IgD-negative memory B cell (primary cell): ENCODE results near the gene OMP. TPM values are rescaled to one million over a fixed set of nuclear protein-coding genes. Genes with fewer than 3 reads are reported as not detected.

Source experiments
- H3K27ac Mint-ChIP-seq, 3 donors: one replicate each; pipeline ENCODE4 v1.8.0; 2020 to 2022; ENCODE audit warnings: mild to moderate bottlenecking in 3 of 3, mixed read lengths in 3 of 3, moderate library complexity in 1 of 3
- H3K27me3 Mint-ChIP-seq: one replicate; pipeline ENCODE4 v1.8.0; 2021; ENCODE audit warnings: mixed read lengths
- H3K36me3 Mint-ChIP-seq: one replicate; pipeline ENCODE4 v1.8.0; 2020; ENCODE audit warnings: mild to moderate bottlenecking, mixed read lengths
- H3K4me1 Mint-ChIP-seq, 3 donors: one replicate each; pipeline ENCODE4 v1.8.0; 2020 to 2022; ENCODE audit warnings: mixed read lengths in 3 of 3, mild to moderate bottlenecking in 1 of 3
- H3K4me3 Mint-ChIP-seq, 4 donors: one replicate each; pipeline ENCODE4 v1.8.0; 2020 to 2022; ENCODE audit warnings: mild to moderate bottlenecking in 4 of 4, mixed read lengths in 4 of 4, moderate library complexity in 3 of 4
- H3K9me3 Mint-ChIP-seq, 3 donors: one replicate each; pipeline ENCODE4 v1.8.0; 2020 to 2021; ENCODE audit warnings: mixed read lengths in 3 of 3, mild to moderate bottlenecking in 1 of 3
- polyA plus RNA-seq: library from polyadenylated mRNA; unstranded; fragments of 300-500 nt; fragmentation: Illumina TruSeq; gene quantifications from one replicate; pipeline ENCODE4 v1.2.3, GENCODE V29; 2021

The OMP gene
- polyA plus RNA-seq, 1 donor from 2014 or later, result not detected

- no peaks in the 10 kb centered on the region for H3K36me3 Mint-ChIP-seq
- no peaks in the 10 kb centered on the region for H3K4me1 Mint-ChIP-seq
- H3K27ac Mint-ChIP-seq, result no peak overlapping the region
- no peaks in the 10 kb centered on the region for H3K9me3 Mint-ChIP-seq
- no peak overlapping the region for H3K4me3 Mint-ChIP-seq
- peaks cover 5% of the 10 kb centered on the region for H3K27me3 Mint-ChIP-seq
Observed at GRCh38 chr11:77114089-77114463, 11.4 kb downstream of the OMP start.

DNA sequence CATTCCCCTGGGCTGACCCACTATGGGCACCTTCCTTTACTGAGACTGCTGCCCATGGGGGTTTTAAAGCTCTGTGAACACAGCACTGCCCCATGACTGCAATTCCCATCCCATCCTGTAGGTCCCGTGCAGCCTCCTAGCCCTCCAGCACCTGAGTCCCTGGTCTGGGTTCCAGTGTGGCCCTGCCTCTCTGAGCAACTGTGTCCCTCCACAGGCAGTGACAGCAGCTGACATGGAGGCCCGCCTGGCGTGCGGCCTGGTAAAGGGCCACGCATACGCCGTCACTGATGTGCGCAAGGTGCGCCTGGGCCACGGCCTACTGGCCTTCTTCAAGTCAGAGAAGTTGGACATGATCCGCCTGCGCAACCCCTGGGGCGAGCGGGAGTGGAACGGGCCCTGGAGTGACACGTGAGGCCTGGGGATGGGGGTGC lies 12.6 kb downstream of the OMP start:
- H3K36me3 Mint-ChIP-seq, result no peaks in the 10 kb centered on the region
- peaks cover 4% of the 10 kb centered on the region for H3K27me3 Mint-ChIP-seq
- no peak overlapping the region for H3K4me3 Mint-ChIP-seq
- no peak overlapping the region for H3K27ac Mint-ChIP-seq
- no peaks in the 10 kb centered on the region for H3K9me3 Mint-ChIP-seq
- H3K4me1 Mint-ChIP-seq, result no peaks in the 10 kb centered on the region

DNA sequence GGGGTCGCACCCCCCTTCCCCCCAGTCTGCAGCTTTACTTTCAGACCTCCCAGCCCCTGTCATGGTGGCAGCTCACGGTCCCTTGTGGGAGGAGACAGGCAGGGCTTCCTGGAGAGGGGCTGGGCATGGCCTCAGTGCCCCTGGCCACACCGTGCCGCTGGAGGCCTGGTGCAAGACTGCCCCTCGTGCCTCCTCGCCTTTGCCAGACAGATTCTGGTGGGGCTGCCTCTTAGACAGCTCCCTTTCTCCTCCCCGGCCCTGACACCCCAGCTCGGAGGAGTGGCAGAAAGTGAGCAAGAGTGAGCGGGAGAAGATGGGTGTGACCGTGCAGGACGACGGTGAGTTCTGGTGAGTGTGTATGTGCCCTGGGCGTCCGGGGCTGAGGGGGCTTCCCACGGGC lies 13.3 kb downstream of the OMP start:
- H3K4me3 Mint-ChIP-seq, result no peak overlapping the region
- no peaks in the 10 kb centered on the region for H3K9me3 Mint-ChIP-seq
- H3K36me3 Mint-ChIP-seq, result no peaks in the 10 kb centered on the region
- H3K27ac Mint-ChIP-seq, result no peak overlapping the region
- peaks cover 0 to under 1% (median 0%) of the 10 kb centered on the region in 3 donors for H3K4me1 Mint-ChIP-seq
- H3K27me3 Mint-ChIP-seq, result peaks cover 2% of the 10 kb centered on the region

GRCh38 chr11:77117492-77117891 lies 14.9 kb downstream of the OMP start:
- H3K9me3 Mint-ChIP-seq, result no peaks in the 10 kb centered on the region
- no peak overlapping the region for H3K4me3 Mint-ChIP-seq

GRCh38 chr11:77118086-77118485 lies 15.4 kb downstream of the OMP start:
- Mint-ChIP-seq H3K27me3 (no peaks in the 10 kb centered on the region), H3K9me3 (no peaks in the 10 kb centered on the region), H3K4me3 (no peak overlapping the region), H3K4me1 (peaks cover 0 to 2% (median 0%) of the 10 kb centered on the region in 3 donors), H3K27ac (no peak overlapping the region), H3K36me3 (no peaks in the 10 kb centered on the region)

More at GRCh38 chr11:77117492-77117891, 14.9 kb downstream of the OMP start:
- no peaks in the 10 kb centered on the region for H3K27me3 Mint-ChIP-seq
- H3K4me1 Mint-ChIP-seq, result peaks cover 0 to 2% (median 0%) of the 10 kb centered on the region in 3 donors
- H3K36me3 Mint-ChIP-seq, result no peaks in the 10 kb centered on the region
- no peak overlapping the region for H3K27ac Mint-ChIP-seq

DNA sequence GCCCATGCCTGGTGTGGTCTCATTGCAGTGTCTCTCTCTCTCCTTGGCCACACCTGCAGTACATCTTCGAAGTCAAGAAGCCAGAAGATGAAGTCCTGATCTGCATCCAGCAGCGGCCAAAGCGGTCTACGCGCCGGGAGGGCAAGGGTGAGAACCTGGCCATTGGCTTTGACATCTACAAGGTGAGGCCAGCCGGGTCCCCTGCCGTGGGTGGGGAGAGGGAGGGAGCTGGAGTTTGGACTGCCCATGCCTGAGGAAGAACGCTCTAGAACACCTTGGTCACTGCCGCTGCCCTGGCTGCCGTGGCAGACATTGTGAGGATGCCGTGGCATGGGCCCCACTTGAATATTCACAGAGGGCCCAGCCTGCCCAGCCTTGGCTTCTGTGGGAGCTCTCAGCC lies 16.3 kb downstream of the OMP start:
- no peaks in the 10 kb centered on the region for H3K27me3 Mint-ChIP-seq
- H3K27ac Mint-ChIP-seq, result no peak overlapping the region
- H3K4me1 Mint-ChIP-seq, result peaks cover 0 to 2% (median 0%) of the 10 kb centered on the region in 3 donors
- no peaks in the 10 kb centered on the region for H3K9me3 Mint-ChIP-seq
- no peaks in the 10 kb centered on the region for H3K36me3 Mint-ChIP-seq
- H3K4me3 Mint-ChIP-seq, result no peak overlapping the region

DNA sequence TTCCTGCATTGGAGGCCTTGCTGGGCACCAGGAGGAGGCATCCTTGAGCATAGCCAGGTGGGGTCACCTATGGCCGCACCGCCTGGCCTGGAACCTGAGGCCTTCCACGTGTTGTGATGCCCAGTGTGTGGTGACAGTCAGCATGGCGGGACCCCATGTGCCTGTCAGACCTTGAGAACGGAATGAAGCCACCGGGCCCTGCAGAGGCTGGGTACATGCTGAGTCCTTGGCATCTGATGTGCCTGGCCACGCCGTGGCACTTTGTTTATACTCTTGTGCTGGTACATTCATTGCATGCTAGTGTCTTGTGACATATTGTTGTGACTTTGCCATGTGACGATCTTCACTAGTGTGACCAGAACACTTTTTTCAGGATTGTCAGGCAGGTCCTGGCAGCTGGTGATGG lies 16.9 kb downstream of the OMP start:
- Mint-ChIP-seq H3K27ac (no peak overlapping the region), H3K4me3 (no peak overlapping the region), H3K9me3 (no peaks in the 10 kb centered on the region), H3K4me1 (peaks cover 0 to 2% (median 0%) of the 10 kb centered on the region in 3 donors), H3K36me3 (no peaks in the 10 kb centered on the region), H3K27me3 (no peaks in the 10 kb centered on the region)

DNA sequence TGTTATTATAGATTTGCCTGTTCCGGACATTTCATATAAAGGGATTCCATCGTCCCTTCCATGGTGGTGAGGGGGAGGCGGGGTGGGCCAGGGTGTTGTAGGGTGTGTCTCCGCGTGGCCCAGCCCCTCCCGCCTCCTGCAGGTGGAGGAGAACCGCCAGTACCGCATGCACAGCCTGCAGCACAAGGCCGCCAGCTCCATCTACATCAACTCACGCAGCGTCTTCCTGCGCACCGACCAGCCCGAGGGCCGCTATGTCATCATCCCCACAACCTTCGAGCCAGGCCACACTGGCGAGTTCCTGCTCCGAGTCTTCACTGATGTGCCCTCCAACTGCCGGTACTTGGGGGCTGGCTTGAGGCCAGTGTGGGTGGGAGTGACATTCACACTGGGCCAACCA lies 17.9 kb downstream of the OMP start:
- Mint-ChIP-seq H3K4me1 (peaks cover 0 to 2% (median 0%) of the 10 kb centered on the region in 3 donors), H3K4me3 (no peak overlapping the region), H3K36me3 (no peaks in the 10 kb centered on the region), H3K9me3 (no peaks in the 10 kb centered on the region), H3K27ac (no peak overlapping the region), H3K27me3 (no peaks in the 10 kb centered on the region)

- H3K9me3 Mint-ChIP-seq, result no peaks in the 10 kb centered on the region
- no peak overlapping the region for H3K27ac Mint-ChIP-seq
- no peaks in the 10 kb centered on the region for H3K36me3 Mint-ChIP-seq
Observed at GRCh38 chr11:77121096-77121640, 18.5 kb downstream of the OMP start.

DNA sequence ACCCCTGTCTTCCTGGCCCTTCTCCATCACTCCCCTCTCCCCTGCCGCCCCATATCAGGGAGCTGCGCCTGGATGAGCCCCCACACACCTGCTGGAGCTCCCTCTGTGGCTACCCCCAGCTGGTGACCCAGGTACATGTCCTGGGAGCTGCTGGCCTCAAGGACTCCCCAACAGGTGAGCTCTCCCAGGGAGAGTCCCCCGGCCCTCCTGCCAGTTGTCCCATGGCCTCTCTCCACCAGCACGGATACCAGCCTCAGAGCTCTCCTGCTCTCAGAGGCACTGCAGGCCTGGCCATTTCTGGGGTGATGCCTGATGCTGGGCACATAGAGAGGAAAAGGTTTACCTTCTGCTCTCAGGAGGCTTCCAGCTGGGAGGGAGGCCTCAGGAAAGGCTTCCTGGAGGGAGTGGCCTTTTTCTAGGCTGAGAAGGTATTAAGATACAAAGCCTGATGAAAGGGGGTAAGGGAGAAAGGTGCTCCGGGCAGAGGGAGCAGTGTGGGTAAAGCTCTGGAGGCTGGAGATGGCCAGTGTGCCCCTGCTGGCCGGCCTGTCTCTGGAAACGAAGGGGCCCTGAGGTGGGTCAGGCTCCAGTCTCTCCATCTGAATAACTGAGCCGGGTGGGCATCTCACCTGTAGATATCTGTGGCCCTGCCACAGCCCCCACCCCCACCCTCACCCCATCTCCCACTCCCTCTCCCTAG lies 19.4 kb downstream of the OMP start:
- no peak overlapping the region for H3K4me3 Mint-ChIP-seq

More at GRCh38 chr11:77121096-77121640, 18.5 kb downstream of the OMP start:
- H3K27me3 Mint-ChIP-seq, result no peaks in the 10 kb centered on the region
- no peak overlapping the region for H3K4me3 Mint-ChIP-seq
- peaks cover 0 to 2% (median 2%) of the 10 kb centered on the region in 3 donors for H3K4me1 Mint-ChIP-seq

GRCh38 chr11:77122576-77123212 lies 20.1 kb downstream of the OMP start:
- Mint-ChIP-seq H3K27ac (no peak overlapping the region), H3K27me3 (peaks cover 3% of the 10 kb centered on the region), H3K36me3 (no peaks in the 10 kb centered on the region), H3K4me3 (no peak overlapping the region), H3K9me3 (no peaks in the 10 kb centered on the region), H3K4me1 (peaks cover 3 to 9% (median 5%) of the 10 kb centered on the region in 3 donors)

More for the DNA sequence above, 19.4 kb downstream of the OMP start:
- Mint-ChIP-seq H3K27me3 (no peaks in the 10 kb centered on the region), H3K36me3 (no peaks in the 10 kb centered on the region), H3K27ac (no peak overlapping the region), H3K4me1 (peaks cover 1 to 4% (median 2%) of the 10 kb centered on the region in 3 donors), H3K9me3 (no peaks in the 10 kb centered on the region)

GRCh38 chr11:77123591-77123990 lies 21.0 kb downstream of the OMP start:
- Mint-ChIP-seq H3K27me3 (peaks cover 8% of the 10 kb centered on the region), H3K9me3 (no peaks in the 10 kb centered on the region), H3K36me3 (no peaks in the 10 kb centered on the region), H3K27ac (no peak overlapping the region), H3K4me1 (peaks cover 3 to 12% (median 8%) of the 10 kb centered on the region in 3 donors), H3K4me3 (peak overlapping the region in 1 of 4 donors; percentile 23)

GRCh38 chr11:77124041-77124440 lies 21.4 kb downstream of the OMP start:
- H3K4me1 Mint-ChIP-seq, result peaks cover 3 to 15% (median 8%) of the 10 kb centered on the region in 3 donors
- no peak overlapping the region for H3K27ac Mint-ChIP-seq
- H3K36me3 Mint-ChIP-seq, result no peaks in the 10 kb centered on the region
- peak overlapping the region in 2 of 4 donors; percentile 18 to 51 for H3K4me3 Mint-ChIP-seq
- H3K9me3 Mint-ChIP-seq, result no peaks in the 10 kb centered on the region
- peaks cover 8% of the 10 kb centered on the region for H3K27me3 Mint-ChIP-seq

DNA sequence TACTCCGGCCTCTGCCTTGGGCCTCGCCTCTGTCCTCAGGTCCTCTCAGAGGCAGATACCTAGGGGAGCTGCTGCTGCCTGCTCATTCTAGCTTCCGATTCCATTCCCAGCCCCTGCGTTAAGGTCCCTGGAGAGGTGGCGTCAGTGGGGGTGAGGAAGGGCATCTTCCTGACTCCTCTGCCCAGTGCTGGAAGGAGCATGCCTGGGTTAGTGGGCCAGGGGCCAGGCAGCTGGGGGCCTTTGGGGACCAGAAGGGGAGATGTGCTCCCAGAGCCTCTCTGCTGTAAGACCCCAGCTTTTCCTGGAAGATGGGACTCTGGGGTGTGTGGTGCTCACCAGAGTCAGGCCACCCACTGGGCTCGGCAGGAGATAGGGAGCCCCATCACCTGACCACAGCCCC lies 21.8 kb downstream of the OMP start:
- H3K4me3 Mint-ChIP-seq, result no peak overlapping the region
- H3K27ac Mint-ChIP-seq, result no peak overlapping the region
- no peaks in the 10 kb centered on the region for H3K36me3 Mint-ChIP-seq
- H3K4me1 Mint-ChIP-seq, result peaks cover 3 to 15% (median 8%) of the 10 kb centered on the region in 3 donors
- peaks cover 8% of the 10 kb centered on the region for H3K27me3 Mint-ChIP-seq
- H3K9me3 Mint-ChIP-seq, result no peaks in the 10 kb centered on the region

GRCh38 chr11:77125191-77125590 lies 22.6 kb downstream of the OMP start:
- H3K27ac Mint-ChIP-seq, result no peak overlapping the region
- peaks cover 3 to 15% (median 8%) of the 10 kb centered on the region in 3 donors for H3K4me1 Mint-ChIP-seq
- H3K4me3 Mint-ChIP-seq, result no peak overlapping the region
- peaks cover 8% of the 10 kb centered on the region for H3K27me3 Mint-ChIP-seq
- H3K9me3 Mint-ChIP-seq, result no peaks in the 10 kb centered on the region
- H3K36me3 Mint-ChIP-seq, result no peaks in the 10 kb centered on the region
